Upper lobe of left lung (tissue), 4 donors: Measurements from ENCODE around the gene EEF2.

Experiments
- CTCF ChIP-seq, 6 experiments: fragments of 450-650 bp in 4 of 6; fragments of 200-600 bp in 2 of 6; sonication (generic) in 2 of 6; IDR thresholded peaks; one replicate each; pipeline ENCODE4 v1.5.1; 2016 to 2019; ENCODE audit warnings: antibody characterized with exemption in 6 of 6
- EP300 ChIP-seq, 4 donors: sonication (generic); formaldehyde crosslinking; IDR thresholded peaks; one replicate each; pipeline ENCODE4 v1.5.1; 2017; ENCODE audit warnings: antibody characterized with exemption in 4 of 4, control low read depth in 2 of 4

- TF ChIP-seq EP300 (IDR thresholded peaks at IDR 0.05) (no peak), CTCF (IDR thresholded peaks at IDR 0.05) (no peak)
These were observed 29.6 kb downstream of the EEF2 start for GRCh38 chr19:3955688-3956087.
